ENCODE data around the gene CDH3. TPM values are rescaled to one million over a fixed set of nuclear protein-coding genes. Genes with fewer than 3 reads are reported as not detected.

Gene CDH3
- polyA plus RNA-seq, 1 experiment: 1.1 TPM

GRCh38 chr16:68685685-68686478 is 40.8 kb downstream of the CDH3 start:
- no peak for DNase-seq (ENCODE audit: low read depth)
- Histone ChIP-seq H3K4me3 (ENCODE audit: low read depth, low read length) (no peak overlapping the region), H3K27me3 (ENCODE audit: control insufficient read depth, insufficient read depth, low read length) (no peaks in the 10 kb centered on the region), H3K36me3 (ENCODE audit: control insufficient read depth, insufficient read depth, low read length) (no peaks in the 10 kb centered on the region)
- TF ChIP-seq CTCF (IDR thresholded peaks at IDR 0.05; ENCODE audit: insufficient read depth, low read depth, low read length): no peak
- POLR2A ChIA-PET: no interaction called here
- CTCF ChIA-PET: no interaction called here

- TF ChIP-seq CTCF (IDR thresholded peaks at IDR 0.05; ENCODE audit: insufficient read depth, low read depth, low read length): no peak
- Histone ChIP-seq H3K36me3 (ENCODE audit: control insufficient read depth, insufficient read depth, low read length) (no peaks in the 10 kb centered on the region), H3K4me3 (ENCODE audit: low read depth, low read length) (no peak overlapping the region), H3K27me3 (ENCODE audit: control insufficient read depth, insufficient read depth, low read length) (no peaks in the 10 kb centered on the region)
- DNase-seq (ENCODE audit: low read depth): no peak
- POLR2A ChIA-PET: no interaction called here
- CTCF ChIA-PET: interaction anchor here (0.6 kb wide), 1 partner anchor 96 kb away, joined by 3 read pairs; no protein-coding TSS in a partner anchor
Measured at GRCh38 chr16:68686905-68687304, 41.8 kb downstream of the CDH3 start.

GRCh38 chr16:68689921-68690320 is 44.8 kb downstream of the CDH3 start:
- CTCF ChIA-PET: interaction anchor here (0.7 kb wide), 1 partner anchor 31 kb away, joined by 3 read pairs; no protein-coding TSS in a partner anchor
- DNase-seq (ENCODE audit: low read depth): no peak

GRCh38 chr16:68695575-68695974 is 50.5 kb downstream of the CDH3 start:
- H3K36me3 ChIP-seq (ENCODE audit: control insufficient read depth, insufficient read depth, low read length): no peaks in the 10 kb centered on the region
- no peak for DNase-seq (ENCODE audit: low read depth)
- CTCF ChIA-PET: interaction anchor here (1.5 kb wide), 1 partner anchor 105 kb away, joined by 4 read pairs; no protein-coding TSS in a partner anchor
- peaks cover 3% of the 10 kb centered on the region; the same call in 1 of the 2 replicates for H3K27me3 ChIP-seq (ENCODE audit: control insufficient read depth, insufficient read depth, low read length)
- no peak overlapping the region for H3K4me3 ChIP-seq (ENCODE audit: low read depth, low read length)
- no peak for TF ChIP-seq CTCF (IDR thresholded peaks at IDR 0.05; ENCODE audit: insufficient read depth, low read depth, low read length)
- POLR2A ChIA-PET: no interaction called here

More at GRCh38 chr16:68689921-68690320, 44.8 kb downstream of the CDH3 start:
- H3K27me3 ChIP-seq (ENCODE audit: control insufficient read depth, insufficient read depth, low read length): peaks cover 2% of the 10 kb centered on the region; the same call in 1 of the 2 replicates
- POLR2A ChIA-PET: no interaction called here
- TF ChIP-seq CTCF (IDR thresholded peaks at IDR 0.05; ENCODE audit: insufficient read depth, low read depth, low read length): no peak
- no peak overlapping the region for H3K4me3 ChIP-seq (ENCODE audit: low read depth, low read length)
- no peaks in the 10 kb centered on the region for H3K36me3 ChIP-seq (ENCODE audit: control insufficient read depth, insufficient read depth, low read length)

- no peak for DNase-seq (ENCODE audit: low read depth)
- peaks cover 3% of the 10 kb centered on the region; the same call in 1 of the 2 replicates for H3K27me3 ChIP-seq (ENCODE audit: control insufficient read depth, insufficient read depth, low read length)
- POLR2A ChIA-PET: no interaction called here
- CTCF ChIA-PET: interaction anchor here (1.4 to 1.5 kb wide), 2 partner anchors 106 to 107 kb away, joined by 4 to 7 read pairs; no protein-coding TSS in a partner anchor
- no peak overlapping the region for H3K4me3 ChIP-seq (ENCODE audit: low read depth, low read length)
- H3K36me3 ChIP-seq (ENCODE audit: control insufficient read depth, insufficient read depth, low read length): no peaks in the 10 kb centered on the region
- no peak for TF ChIP-seq CTCF (IDR thresholded peaks at IDR 0.05; ENCODE audit: insufficient read depth, low read depth, low read length)
Measured at GRCh38 chr16:68696514-68696913, 51.4 kb downstream of the CDH3 start.
